GM19397 (cell line): ENCODE results near the gene GUCA2B.

Source experiments
- ATAC-seq: cut with Tn5 transposase; IDR thresholded peaks from one replicate; pipeline ENCODE4 v1.9.1; 2021; ENCODE audit warnings: mild to moderate bottlenecking, moderate library complexity; ENCODE audit not compliant: unreplicated experiment

The GUCA2B gene

GRCh38 chr1:42152907-42153600 is at the start of gene GUCA2B:
TSS of gene GUCA2B (plus strand) at chr1:42153410. CDS start at chr1:42153451, 41 bp downstream.
- ATAC-seq, result no peak

GRCh38 chr1:42105025-42105424 is 48.2 kb upstream of the GUCA2B start:
- ATAC-seq, result no peak

- ATAC-seq, result no peak
Observed at GRCh38 chr1:42108309-42108708, 44.9 kb upstream of the GUCA2B start.

GRCh38 chr1:42109600-42109999 is 43.6 kb upstream of the GUCA2B start:
- no peak for ATAC-seq

GRCh38 chr1:42114229-42114628 is 39.0 kb upstream of the GUCA2B start:
- ATAC-seq, result no peak

GRCh38 chr1:42117214-42117613 is 36.0 kb upstream of the GUCA2B start:
- ATAC-seq, result no peak

- ATAC-seq, result no peak
Observed at GRCh38 chr1:42118125-42118524, 35.1 kb upstream of the GUCA2B start.

- ATAC-seq, result no peak
Observed at GRCh38 chr1:42122408-42122807, 30.8 kb upstream of the GUCA2B start.

- ATAC-seq, result no peak
Observed at GRCh38 chr1:42125552-42125951, 27.7 kb upstream of the GUCA2B start.

GRCh38 chr1:42127767-42128166 is 25.4 kb upstream of the GUCA2B start:
- ATAC-seq, result no peak

- ATAC-seq, result no peak
Observed at GRCh38 chr1:42128499-42128898, 24.7 kb upstream of the GUCA2B start.

- no peak for ATAC-seq
Observed at GRCh38 chr1:42128964-42129363, 24.2 kb upstream of the GUCA2B start.

GRCh38 chr1:42130061-42130660 is 23.0 kb upstream of the GUCA2B start:
- no peak for ATAC-seq

GRCh38 chr1:42133390-42133789 is 19.8 kb upstream of the GUCA2B start:
- no peak for ATAC-seq

- no peak for ATAC-seq
Observed at GRCh38 chr1:42133809-42134526, 19.2 kb upstream of the GUCA2B start.

- ATAC-seq, result no peak
Observed at GRCh38 chr1:42135426-42135825, 17.8 kb upstream of the GUCA2B start.

- ATAC-seq, result no peak
Observed at GRCh38 chr1:42136466-42136865, 16.7 kb upstream of the GUCA2B start.

GRCh38 chr1:42137766-42138165 is 15.4 kb upstream of the GUCA2B start:
- ATAC-seq, result no peak

- ATAC-seq, result no peak
Observed at GRCh38 chr1:42138586-42138985, 14.6 kb upstream of the GUCA2B start.

- ATAC-seq, result no peak
Observed at GRCh38 chr1:42139444-42139843, 13.8 kb upstream of the GUCA2B start.

- ATAC-seq, result no peak
Observed at GRCh38 chr1:42140191-42140590, 13.0 kb upstream of the GUCA2B start.

- no peak for ATAC-seq
Observed at GRCh38 chr1:42141978-42142377, 11.2 kb upstream of the GUCA2B start.
